Peyer's patch (tissue), 4 donors: ENCODE results near the gene TNFRSF18.

Experiments used
- POLR2A ChIP-seq, 2 donors: fragments of 450-650 bp; IDR thresholded peaks; one replicate each; pipeline ENCODE4 v1.5.1; 2017; ENCODE audit warnings: antibody characterized with exemption in 2 of 2, mild to moderate bottlenecking in 2 of 2, moderate library complexity in 2 of 2
- TF ChIP-seq, protein P1 (sequence below), 6 experiments: fragments of 450-650 bp in 4 of 6; fragments of 200-600 bp in 2 of 6; sonication (generic) in 1 of 6; IDR thresholded peaks; one replicate each; pipeline ENCODE4 v1.5.1; 2017 to 2019; ENCODE audit warnings: antibody characterized with exemption in 6 of 6, mild to moderate bottlenecking in 3 of 6, moderate library complexity in 1 of 6

GRCh38 chr1:1245817-1246576 is 39.6 kb upstream of the TNFRSF18 start:
- TF ChIP-seq, protein P1, sequence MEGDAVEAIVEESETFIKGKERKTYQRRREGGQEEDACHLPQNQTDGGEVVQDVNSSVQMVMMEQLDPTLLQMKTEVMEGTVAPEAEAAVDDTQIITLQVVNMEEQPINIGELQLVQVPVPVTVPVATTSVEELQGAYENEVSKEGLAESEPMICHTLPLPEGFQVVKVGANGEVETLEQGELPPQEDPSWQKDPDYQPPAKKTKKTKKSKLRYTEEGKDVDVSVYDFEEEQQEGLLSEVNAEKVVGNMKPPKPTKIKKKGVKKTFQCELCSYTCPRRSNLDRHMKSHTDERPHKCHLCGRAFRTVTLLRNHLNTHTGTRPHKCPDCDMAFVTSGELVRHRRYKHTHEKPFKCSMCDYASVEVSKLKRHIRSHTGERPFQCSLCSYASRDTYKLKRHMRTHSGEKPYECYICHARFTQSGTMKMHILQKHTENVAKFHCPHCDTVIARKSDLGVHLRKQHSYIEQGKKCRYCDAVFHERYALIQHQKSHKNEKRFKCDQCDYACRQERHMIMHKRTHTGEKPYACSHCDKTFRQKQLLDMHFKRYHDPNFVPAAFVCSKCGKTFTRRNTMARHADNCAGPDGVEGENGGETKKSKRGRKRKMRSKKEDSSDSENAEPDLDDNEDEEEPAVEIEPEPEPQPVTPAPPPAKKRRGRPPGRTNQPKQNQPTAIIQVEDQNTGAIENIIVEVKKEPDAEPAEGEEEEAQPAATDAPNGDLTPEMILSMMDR (IDR thresholded peaks at IDR 0.05) = no peak
- TF ChIP-seq POLR2A (IDR thresholded peaks at IDR 0.05) = no peak
